ENCODE measurements around the gene CCL2.

The CCL2 gene

GRCh38 chr17:34242587-34243363 is 12.3 kb upstream of the CCL2 start:
- peak; percentile 74 for DNase-seq

GRCh38 chr17:34243364-34244320 is 11.4 kb upstream of the CCL2 start:
- DNase-seq: no peak

- DNase-seq: no peak
Observed at GRCh38 chr17:34245351-34245905, 9.7 kb upstream of the CCL2 start.

DNA sequence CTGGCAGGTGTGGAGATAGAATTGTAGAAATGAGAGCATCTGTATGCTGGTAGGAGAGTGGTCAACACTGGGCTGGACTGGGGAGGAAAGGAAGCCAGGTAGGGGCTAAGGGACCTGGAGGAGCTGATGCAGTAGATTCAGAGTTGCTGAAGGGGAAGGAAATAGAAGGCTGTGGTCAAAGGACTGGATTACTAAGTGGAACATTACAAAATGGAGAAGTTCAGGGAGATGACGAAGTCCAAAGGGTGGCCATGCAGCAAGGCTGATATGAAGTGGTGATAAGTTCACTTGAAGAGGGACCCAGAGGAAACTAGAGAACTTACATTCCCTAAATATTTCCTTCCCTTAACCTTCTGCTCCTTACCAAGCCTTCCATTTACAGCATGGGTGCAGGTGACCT is 8.6 kb upstream of the CCL2 start:
- peak; percentile 68 for DNase-seq

DNA sequence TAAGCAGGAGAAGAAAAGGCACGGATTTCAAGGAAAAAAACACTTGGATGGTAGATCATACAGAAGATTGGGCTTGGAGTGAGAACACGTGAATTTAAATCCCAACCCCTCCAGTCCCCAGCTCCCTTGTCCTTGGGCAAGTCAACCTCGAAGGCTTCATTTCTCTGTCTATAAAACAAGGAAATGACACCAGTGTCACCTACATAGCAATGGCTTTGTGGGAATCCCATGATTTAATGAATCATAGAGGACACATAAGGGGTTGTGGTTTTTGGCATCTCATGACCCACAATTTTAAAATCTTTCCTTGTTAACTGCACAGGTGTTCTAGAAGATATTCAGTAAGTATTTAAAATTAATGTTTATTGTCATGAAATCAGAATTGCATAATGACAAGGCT is 8.2 kb upstream of the CCL2 start:
- DNase-seq: no peak

- DNase-seq: peak; percentile 10
Observed at GRCh38 chr17:34248511-34249024, 6.5 kb upstream of the CCL2 start.

DNA sequence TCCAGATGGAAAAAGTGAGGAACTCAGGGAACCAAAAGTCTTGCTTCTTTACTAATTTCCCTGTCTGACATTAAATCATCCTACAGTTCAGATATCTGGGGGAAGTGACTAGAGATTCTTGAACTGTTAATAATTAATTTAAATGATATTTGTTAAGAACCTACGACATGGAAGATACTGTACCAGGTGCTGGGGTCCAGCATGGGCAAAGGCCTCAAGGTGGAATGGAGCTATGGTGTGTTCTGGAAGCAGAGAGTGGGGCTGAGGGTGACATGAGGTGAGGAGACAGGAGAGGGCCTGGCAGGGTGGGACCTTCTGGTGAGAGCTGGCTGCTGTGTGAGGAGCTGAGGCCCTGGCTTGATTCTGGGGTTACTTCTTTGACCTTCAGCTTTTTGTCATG is 6.0 kb upstream of the CCL2 start:
- DNase-seq: no peak

DNA sequence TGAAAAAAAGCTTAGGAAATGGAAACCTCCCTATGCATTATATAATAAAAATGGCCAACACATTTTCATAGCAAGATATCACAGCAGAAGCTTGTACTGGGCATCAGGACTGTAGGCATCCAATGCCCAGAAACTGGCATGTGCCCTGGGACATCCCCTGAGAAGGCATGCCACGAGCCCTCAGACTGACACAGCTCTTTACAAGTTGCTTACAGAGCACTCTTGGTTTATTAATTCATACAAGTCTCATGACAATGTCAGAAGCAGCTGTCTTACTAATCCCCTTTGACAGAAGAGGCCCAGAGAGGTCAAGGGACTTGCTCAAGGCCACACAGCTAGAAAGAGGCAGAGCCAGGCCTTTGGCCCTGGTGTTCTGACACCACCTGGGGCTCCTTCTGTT is 5.6 kb upstream of the CCL2 start:
- DNase-seq: no peak

GRCh38 chr17:34251186-34251585 is 3.9 kb upstream of the CCL2 start:
- DNase-seq: no peak

DNA sequence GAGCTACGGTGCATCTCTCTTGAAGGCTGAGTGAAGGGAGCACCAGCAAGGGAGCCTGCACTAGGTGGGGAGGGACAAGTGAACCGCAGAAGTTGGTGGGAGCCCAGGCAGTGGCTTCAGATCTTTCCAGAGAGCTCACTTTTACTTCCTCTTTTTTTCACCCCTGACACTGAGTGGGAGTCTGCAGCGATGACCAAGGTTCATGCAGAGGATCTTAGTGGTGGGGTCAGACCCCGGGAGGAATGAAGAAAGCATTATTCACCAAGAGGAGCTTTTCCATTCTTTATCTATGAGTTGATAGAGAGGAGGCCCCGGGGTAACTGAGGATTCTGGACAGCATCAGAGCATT is 3.0 kb upstream of the CCL2 start:
- peak; percentile 64 for DNase-seq

DNA sequence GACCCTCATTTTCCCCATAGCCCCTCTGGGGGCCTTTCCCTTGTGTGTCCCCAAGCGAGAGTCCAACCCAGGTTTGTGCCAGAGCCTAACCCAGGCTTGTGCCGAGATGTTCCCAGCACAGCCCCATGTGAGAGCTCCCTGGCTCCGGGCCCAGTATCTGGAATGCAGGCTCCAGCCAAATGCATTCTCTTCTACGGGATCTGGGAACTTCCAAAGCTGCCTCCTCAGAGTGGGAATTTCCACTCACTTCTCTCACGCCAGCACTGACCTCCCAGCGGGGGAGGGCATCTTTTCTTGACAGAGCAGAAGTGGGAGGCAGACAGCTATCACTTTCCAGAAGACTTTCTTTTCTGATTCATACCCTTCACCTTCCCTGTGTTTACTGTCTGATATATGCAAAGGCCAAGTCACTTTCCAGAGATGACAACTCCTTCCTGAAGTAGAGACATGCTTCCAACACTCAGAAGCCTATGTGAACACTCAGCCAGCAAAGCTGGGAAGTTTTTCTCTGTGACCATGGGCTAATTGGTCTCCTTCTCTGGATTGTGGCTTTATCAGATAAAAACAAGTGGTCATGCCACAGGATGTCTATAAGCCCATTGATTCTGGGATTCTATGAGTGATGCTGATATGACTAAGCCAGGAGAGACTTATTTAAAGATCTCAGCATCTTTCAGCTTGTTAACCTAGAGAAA is 2.5 kb upstream of the CCL2 start:
- no peak for DNase-seq

GRCh38 chr17:34253139-34253525 is 2.0 kb upstream of the CCL2 start:
- no peak for DNase-seq

- no peak for DNase-seq
Observed at GRCh38 chr17:34254146-34254545, 939 bp upstream of the CCL2 start.

- DNase-seq: no peak
Observed at GRCh38 chr17:34255381-34255732, 272 bp downstream of the CCL2 start.

GRCh38 chr17:34255841-34256240 is 756 bp downstream of the CCL2 start:
- no peak for DNase-seq

- DNase-seq: no peak
Observed at GRCh38 chr17:34257299-34257985, 2.4 kb downstream of the CCL2 start.

GRCh38 chr17:34257986-34258326 is 2.9 kb downstream of the CCL2 start:
- no peak for DNase-seq

GRCh38 chr17:34259146-34259545 is 4.1 kb downstream of the CCL2 start:
- no peak for DNase-seq

DNA sequence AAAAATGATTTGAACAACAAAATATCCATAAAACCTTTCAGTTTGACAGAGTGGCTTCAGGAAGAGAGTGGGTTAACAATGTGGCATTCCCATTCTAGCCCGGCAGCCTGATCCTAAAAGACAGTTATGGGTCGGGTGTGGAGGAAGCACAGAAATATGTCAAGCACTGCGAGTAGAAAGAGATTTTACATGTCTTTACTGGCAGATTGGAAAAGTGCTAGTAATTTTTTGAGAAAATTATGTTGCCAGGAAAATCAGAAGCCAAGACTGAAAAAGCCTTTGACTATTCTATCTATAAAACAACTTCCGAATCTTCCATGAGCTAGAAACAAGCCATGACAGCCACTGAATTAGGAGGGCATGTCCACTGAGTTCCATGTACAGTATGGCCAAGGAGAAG is 5.8 kb downstream of the CCL2 start:
- no peak for DNase-seq

DNA sequence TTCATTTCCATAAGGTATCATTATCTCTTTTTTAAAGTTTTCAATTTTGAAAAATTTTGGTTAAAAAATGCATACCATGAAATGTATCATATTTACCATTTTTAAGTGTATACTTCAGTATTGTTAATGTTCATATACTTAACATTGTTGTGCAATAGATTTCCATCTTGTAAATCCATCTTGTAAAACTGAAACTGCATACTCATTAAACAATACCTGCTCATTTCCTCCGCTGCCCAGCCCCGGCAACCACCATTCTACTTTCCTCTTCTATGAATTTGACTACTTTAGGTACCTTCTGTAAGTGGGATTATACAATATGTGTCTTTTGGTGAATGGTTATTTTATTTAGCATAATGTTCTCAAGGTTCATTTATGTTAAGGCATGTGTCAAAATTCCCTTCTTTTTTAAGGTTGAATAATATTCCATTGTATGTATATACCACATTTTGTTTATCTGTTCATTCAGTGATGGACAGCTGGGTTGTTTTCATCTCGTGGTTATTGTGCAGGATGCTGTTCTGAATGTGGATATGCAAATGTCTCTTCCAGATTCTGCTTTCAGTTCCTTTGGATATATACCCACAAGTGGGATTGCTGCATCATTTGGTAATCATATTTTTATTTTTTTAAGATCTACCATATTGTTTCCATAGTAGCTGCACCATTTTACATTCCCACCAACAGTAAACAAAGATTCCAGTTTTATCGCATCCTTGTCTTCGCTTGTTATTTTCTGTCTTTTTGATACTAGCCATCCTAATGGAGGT is 6.7 kb downstream of the CCL2 start:
- no peak for DNase-seq

GRCh38 chr17:34265711-34266110 is 10.6 kb downstream of the CCL2 start:
- no peak for DNase-seq

DNA sequence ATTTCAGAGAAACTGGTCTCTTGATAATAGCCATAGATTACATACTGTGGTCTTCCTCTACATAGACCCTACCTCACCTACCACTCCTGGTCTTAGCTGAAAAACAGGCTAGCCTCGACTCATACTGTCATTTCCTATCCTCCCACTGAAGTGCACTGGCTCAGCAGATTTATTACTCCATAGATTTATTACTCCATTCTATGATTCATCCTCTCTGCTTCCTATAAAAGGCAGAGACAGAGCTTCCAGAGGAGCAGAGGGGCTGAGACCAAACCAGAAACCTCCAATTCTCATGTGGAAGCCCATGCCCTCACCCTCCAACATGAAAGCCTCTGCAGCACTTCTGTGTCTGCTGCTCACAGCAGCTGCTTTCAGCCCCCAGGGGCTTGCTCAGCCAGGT is 14.9 kb downstream of the CCL2 start, which contains the start of gene CCL7:
Gene CCL7 (plus strand): TSS at position 253 of the 400 bp plus-strand sequence. CDS start 70 bp downstream, at position 323.
- DNase-seq: no peak
